HG02763 (cell line): ENCODE measurements around the gene RHD.
"Not testable (repeated sequence)": the region's sequence is repeated elsewhere in the genome, so short reads cannot be mapped to it uniquely, and the experiment has no call there.

Experiments
- ATAC-seq: cut with Tn5 transposase; IDR thresholded peaks from one replicate; pipeline ENCODE4 v1.9.1; 2021; ENCODE audit warnings: mild to moderate bottlenecking, moderate library complexity; ENCODE audit not compliant: unreplicated experiment

The RHD gene

GRCh38 chr1:25302330-25302729 lies 30.0 kb downstream of the RHD start:
- ATAC-seq, result not testable (repeated sequence)

GRCh38 chr1:25304936-25305335 lies 32.6 kb downstream of the RHD start:
- ATAC-seq, result not testable (repeated sequence)

GRCh38 chr1:25308168-25308567 lies 35.9 kb downstream of the RHD start:
- ATAC-seq, result not testable (repeated sequence)

- ATAC-seq, result not testable (repeated sequence)
Measured at GRCh38 chr1:25309085-25309484, 36.8 kb downstream of the RHD start.

GRCh38 chr1:25309486-25309885 lies 37.2 kb downstream of the RHD start:
- ATAC-seq, result not testable (repeated sequence)

- not testable (repeated sequence) for ATAC-seq
Measured at GRCh38 chr1:25312806-25313470, 40.6 kb downstream of the RHD start.

- not testable (repeated sequence) for ATAC-seq
Measured at GRCh38 chr1:25320314-25320938, 48.1 kb downstream of the RHD start.

GRCh38 chr1:25322127-25322526 lies 49.8 kb downstream of the RHD start:
- not testable (repeated sequence) for ATAC-seq

GRCh38 chr1:25324407-25324806 lies 52.1 kb downstream of the RHD start:
- not testable (repeated sequence) for ATAC-seq

- not testable (repeated sequence) for ATAC-seq
Measured at GRCh38 chr1:25327864-25328790, 55.8 kb downstream of the RHD start.

GRCh38 chr1:25328791-25329185 lies 56.5 kb downstream of the RHD start:
- ATAC-seq, result not testable (repeated sequence)

GRCh38 chr1:25329336-25329735 lies 57.0 kb downstream of the RHD start:
- not testable (repeated sequence) for ATAC-seq

- not testable (repeated sequence) for ATAC-seq
Measured at GRCh38 chr1:25329950-25330349, 57.6 kb downstream of the RHD start.

- ATAC-seq, result not testable (repeated sequence)
Measured at GRCh38 chr1:25336922-25337354, 64.6 kb downstream of the RHD start.

GRCh38 chr1:25337483-25338187 lies 65.3 kb downstream of the RHD start:
- peak; percentile 32 for ATAC-seq

GRCh38 chr1:25338188-25338981 lies 66.1 kb downstream of the RHD start, which contains the start of gene TMEM50A:
Gene TMEM50A, plus strand, starts transcription at chr1:25338334. Its CDS starts 2,153 bp downstream, at chr1:25340487.
- ATAC-seq, result peak; percentile 62

- no peak for ATAC-seq
Measured at GRCh38 chr1:25338986-25339385, 66.7 kb downstream of the RHD start.

GRCh38 chr1:25341746-25342145 lies 69.4 kb downstream of the RHD start:
- ATAC-seq, result no peak

- ATAC-seq, result no peak
Measured at GRCh38 chr1:25342846-25343245, 70.5 kb downstream of the RHD start.

- ATAC-seq, result no peak
Measured at GRCh38 chr1:25343872-25344271, 71.6 kb downstream of the RHD start.
